Left forelimb (tissue), 1 donor: Measurements from ENCODE around the gene CHRNE.
"Not testable (repeated sequence)": the region's sequence is repeated elsewhere in the genome, so short reads cannot be mapped to it uniquely, and the experiment has no call there.

Experiments
- DNase-seq: peaks from one replicate; pipeline ENCODE4 v3.0.0-alpha.2; 2018; ENCODE audit warnings: low spot score

CHRNE gene

GRCh38 chr17:4939796-4940554 lies 37.1 kb upstream of the CHRNE start, which contains the start of the genes RNF167 and SLC25A11:
Gene RNF167 (plus strand): TSS chr17:4940268. CDS start chr17:4940910, 642 bp downstream.
Gene SLC25A11 (minus strand): TSS chr17:4940046. CDS start chr17:4939910, 136 bp downstream.
- peak; percentile 97 for DNase-seq

GRCh38 chr17:4939546-4939795 lies 36.6 kb upstream of the CHRNE start:
- no peak for DNase-seq

DNA sequence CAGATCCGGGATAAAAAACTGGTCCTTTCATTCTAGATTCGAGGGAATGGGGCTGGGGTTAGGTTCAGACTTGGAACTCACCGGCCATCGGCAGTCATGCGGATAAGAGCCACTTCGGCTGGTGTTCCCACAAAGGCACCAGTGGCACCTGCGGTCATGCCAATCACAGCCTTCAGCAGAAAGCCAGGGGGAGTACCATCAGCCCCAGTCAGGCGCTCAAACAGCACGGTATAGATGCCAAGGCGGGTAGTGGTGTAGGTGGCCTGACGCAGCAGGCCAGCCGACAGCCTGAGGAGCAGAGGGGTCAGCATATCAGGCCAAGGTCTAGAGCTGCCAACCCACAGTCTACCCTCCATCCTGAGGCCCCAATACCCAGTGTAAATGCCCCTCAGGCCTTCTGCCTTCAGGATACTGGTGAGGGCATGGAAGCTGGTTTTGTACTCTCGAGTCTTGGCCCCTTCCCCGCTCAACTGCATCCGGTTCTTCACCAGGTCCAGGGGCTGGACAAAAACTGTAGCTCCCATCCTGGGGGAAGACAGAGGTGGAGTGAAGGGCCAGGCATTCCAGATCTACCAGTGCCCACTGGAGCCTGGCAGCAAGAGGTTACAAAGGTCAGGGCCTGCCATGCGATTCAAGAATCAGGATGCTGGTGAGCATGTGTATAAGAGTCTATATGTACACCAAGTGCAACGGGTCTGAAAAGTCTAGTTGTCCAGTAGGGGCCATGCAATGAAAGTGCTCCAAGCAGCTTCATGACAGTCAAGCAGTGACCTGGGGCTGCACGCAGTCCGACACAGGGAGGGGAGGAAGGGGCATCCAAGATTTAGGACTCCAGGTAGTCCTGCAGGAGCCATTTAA lies 36.0 kb upstream of the CHRNE start:
- DNase-seq: no peak

- DNase-seq: no peak
Observed at GRCh38 chr17:4938069-4938491, 35.2 kb upstream of the CHRNE start.

GRCh38 chr17:4937553-4937952 lies 34.7 kb upstream of the CHRNE start:
- DNase-seq: no peak

DNA sequence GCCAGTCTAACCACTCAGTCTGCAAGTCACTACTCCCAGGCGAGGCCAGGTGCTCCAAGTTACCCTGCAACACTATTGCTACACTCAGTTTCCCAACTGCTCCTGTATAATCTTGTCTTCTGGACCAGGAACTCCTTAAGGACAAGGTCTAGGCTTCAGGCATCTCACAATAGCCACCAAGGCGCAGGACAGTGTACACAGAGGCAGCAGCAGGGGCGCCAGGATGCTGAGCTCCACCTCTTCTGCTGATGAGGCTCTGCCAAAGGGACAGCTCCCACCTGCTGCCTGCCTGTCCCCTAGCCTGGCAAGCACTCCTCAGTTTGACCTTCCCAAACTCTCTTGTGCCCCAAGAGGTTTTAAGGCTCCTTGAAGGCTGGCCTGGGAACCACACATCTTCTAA lies 33.5 kb upstream of the CHRNE start:
- DNase-seq: no peak

- DNase-seq: no peak
Observed at GRCh38 chr17:4935650-4936049, 32.8 kb upstream of the CHRNE start.

- no peak for DNase-seq
Observed at GRCh38 chr17:4934173-4934979, 31.5 kb upstream of the CHRNE start.

- no peak for DNase-seq
Observed at GRCh38 chr17:4933646-4934045, 30.7 kb upstream of the CHRNE start.

DNA sequence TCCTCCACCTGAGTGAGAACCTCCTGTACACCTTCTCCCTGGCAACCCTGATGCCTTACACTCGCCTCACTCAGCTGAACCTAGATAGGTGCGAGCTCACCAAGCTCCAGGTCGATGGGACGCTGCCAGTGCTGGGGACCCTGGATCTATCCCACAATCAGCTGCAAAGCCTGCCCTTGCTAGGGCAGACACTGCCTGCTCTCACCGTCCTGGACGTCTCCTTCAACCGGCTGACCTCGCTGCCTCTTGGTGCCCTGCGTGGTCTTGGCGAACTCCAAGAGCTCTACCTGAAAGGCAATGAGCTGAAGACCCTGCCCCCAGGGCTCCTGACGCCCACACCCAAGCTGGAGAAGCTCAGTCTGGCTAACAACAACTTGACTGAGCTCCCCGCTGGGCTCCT lies 29.9 kb upstream of the CHRNE start:
- no peak for DNase-seq

DNA sequence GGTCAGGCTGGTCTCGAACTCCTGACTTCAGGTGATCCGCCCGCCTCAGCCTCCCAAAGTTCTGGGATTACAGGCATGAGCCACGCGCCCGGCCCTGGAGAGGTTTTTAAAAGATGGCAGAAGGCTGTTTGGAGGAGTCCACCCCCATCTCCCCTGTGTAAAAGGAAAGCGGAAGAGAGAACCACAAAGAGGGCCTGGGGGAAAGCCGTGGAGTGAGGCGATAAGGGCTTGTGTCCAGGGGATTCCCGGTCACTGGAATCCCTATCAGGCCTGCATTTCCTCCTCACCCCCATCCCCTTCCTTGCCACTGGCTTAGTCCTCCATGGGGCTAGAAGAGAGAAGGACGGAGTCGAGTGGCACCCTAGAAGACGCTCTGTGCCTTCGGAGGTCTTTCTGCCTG lies 29.1 kb upstream of the CHRNE start, which contains the start of gene GP1BA:
TSS of gene GP1BA (plus strand) at position 315 of the 400 bp plus-strand sequence. CDS start 328 bp downstream, outside the sequence.
- DNase-seq: no peak

- DNase-seq: no peak
Observed at GRCh38 chr17:4928881-4929280, 26.0 kb upstream of the CHRNE start.

GRCh38 chr17:4926577-4927335 lies 23.9 kb upstream of the CHRNE start:
- DNase-seq: not testable (repeated sequence)

GRCh38 chr17:4921320-4921719 lies 18.4 kb upstream of the CHRNE start:
- no peak for DNase-seq

- DNase-seq: no peak
Observed at GRCh38 chr17:4920351-4921048, 17.6 kb upstream of the CHRNE start.

- DNase-seq: no peak
Observed at GRCh38 chr17:4919511-4920047, 16.7 kb upstream of the CHRNE start.

DNA sequence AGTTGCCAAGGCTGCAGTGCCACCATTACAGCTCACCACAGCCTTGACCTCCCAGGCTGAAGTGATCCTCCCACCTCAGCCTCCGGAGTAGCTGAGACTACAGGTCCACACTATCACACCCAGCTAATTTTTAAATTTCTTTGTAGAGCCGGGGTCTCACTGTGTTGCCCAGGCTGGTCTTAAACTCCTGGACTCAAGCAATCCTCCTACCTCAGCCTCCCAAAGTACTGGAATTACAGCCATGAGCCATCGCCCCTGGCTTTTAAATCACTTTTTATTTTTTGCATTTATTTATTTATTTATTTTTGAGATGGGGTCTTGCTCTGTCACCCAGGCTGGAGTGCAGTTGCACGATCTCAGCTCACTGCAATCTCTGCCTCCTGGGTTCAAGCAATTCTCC lies 11.7 kb upstream of the CHRNE start:
- not testable (repeated sequence) for DNase-seq

- DNase-seq: no peak
Observed at GRCh38 chr17:4913994-4914393, 11.1 kb upstream of the CHRNE start.

- DNase-seq: peak; percentile 91
Observed at GRCh38 chr17:4908711-4909496, 6.0 kb upstream of the CHRNE start.

DNA sequence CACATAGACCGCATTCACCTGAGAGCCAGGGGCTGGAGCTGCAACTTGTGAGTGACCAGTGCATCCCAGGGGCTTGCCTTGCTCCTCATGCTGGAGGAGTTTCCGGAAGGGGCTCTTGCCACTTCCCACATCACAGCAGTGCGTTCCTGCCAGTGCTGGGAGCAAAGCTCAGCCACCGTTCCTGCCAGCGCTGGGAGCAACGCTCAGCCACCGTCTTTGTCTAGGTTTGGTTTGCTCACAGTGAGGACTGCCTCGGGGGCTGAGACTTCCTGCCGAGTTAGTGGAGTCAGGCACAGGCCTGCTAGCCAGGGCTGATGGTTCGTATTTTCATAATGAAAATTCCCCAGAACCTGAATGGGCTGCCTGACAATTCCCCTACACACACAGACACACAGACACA lies 5.4 kb upstream of the CHRNE start:
- DNase-seq: no peak
